K562 (cell line): ENCODE data around the gene SLC2A9.

ENCODE experiments used
- GABPB1 ChIP-seq: sonication (generic); formaldehyde crosslinking; IDR thresholded peaks from 2 replicates; pipeline ENCODE4 v1.8.0; 2022; ENCODE audit warnings: mild to moderate bottlenecking, missing genetic modification reagents
- NFXL1 ChIP-seq: fragments of 450-650 bp; formaldehyde crosslinking; IDR thresholded peaks from 2 replicates; pipeline ENCODE4 v1.4.0; 2021; ENCODE audit warnings: mild to moderate bottlenecking
- POLR2A ChIP-seq: fragments of 450-650 bp; conservative IDR thresholded peaks from 2 replicates; pipeline ENCODE4 v1.6.1; 2016
- RAD21 ChIP-seq, 2 experiments: fragments of 250-450 bp in 1 of 2; fragments of 450-650 bp in 1 of 2; sonication (Bioruptor Pico) in 1 of 2; formaldehyde crosslinking in 1 of 2; IDR thresholded peaks in 1 of 2; conservative IDR thresholded peaks in 1 of 2; 2 replicates each; pipeline versions ENCODE4 v1.4.0 to v1.8.0; 2020 to 2022; ENCODE audit warnings: mild to moderate bottlenecking in 2 of 2, moderate library complexity in 1 of 2
- SAP30 ChIP-seq: fragments of 200-600 bp; sonication (generic); IDR thresholded peaks from 2 replicates; pipeline ENCODE4 v1.6.1; 2012; ENCODE audit warnings: borderline replicate concordance, low read depth, mild to moderate bottlenecking, moderate library complexity, low read length, control low read depth, inconsistent platforms; ENCODE audit not compliant: insufficient read depth, poor library complexity, severe bottlenecking
- SRF ChIP-seq, 2 experiments: fragments of 250-450, 450-650 bp in 1 of 2; sonication (Bioruptor Pico) in 1 of 2; sonication (generic) in 1 of 2; formaldehyde crosslinking; IDR thresholded peaks; 2 replicates each; pipeline versions ENCODE4 v1.5.0 to v1.5.1; 2020 to 2022; ENCODE audit warnings: mild to moderate bottlenecking in 1 of 2, missing genetic modification reagents in 1 of 2
- U2AF1 ChIP-seq: fragments of 200-400 bp; formaldehyde crosslinking; optimal IDR thresholded peaks from 2 replicates; pipeline ENCODE3; 2017; ENCODE audit warnings: mild to moderate bottlenecking, low read depth, low read length, moderate library complexity
- YY1 ChIP-seq, 3 experiments: IDR thresholded peaks; 2 replicates each; pipeline ENCODE4 v1.6.1; 2011; ENCODE audit warnings: low read length in 2 of 3, mild to moderate bottlenecking in 2 of 3, moderate library complexity in 2 of 3, borderline replicate concordance in 1 of 3, control low read depth in 1 of 3, low read depth in 1 of 3; ENCODE audit not compliant: insufficient read depth in 3 of 3, insufficient replicate concordance in 2 of 3, control insufficient read depth in 1 of 3, insufficient read length in 1 of 3; ENCODE audit errors: extremely low read depth in 1 of 3
- TF ChIP-seq, protein P1 (sequence below), 3 experiments: IDR thresholded peaks in 2 of 3; conservative IDR thresholded peaks in 1 of 3; 2 replicates each; pipeline ENCODE4 v1.5.1; 2011 to 2012; ENCODE audit warnings: low read length in 3 of 3, mild to moderate bottlenecking in 3 of 3, control low read depth in 2 of 3, improper control_type of control experiment in 1 of 3, inconsistent platforms in 1 of 3, low read depth in 1 of 3, mixed read lengths in 1 of 3, moderate library complexity in 1 of 3; ENCODE audit not compliant: insufficient read depth in 2 of 3
- TF ChIP-seq, protein P2 (sequence below): fragments of 450-650 bp; IDR thresholded peaks from 2 replicates; pipeline ENCODE4 v1.7.1; 2018; ENCODE audit warnings: mild to moderate bottlenecking, low read depth; ENCODE audit not compliant: partially characterized antibody
- TF ChIP-seq, protein P3 (sequence below), 2 experiments: fragments of 450-650 bp; IDR thresholded peaks; 2 replicates each; pipeline ENCODE4 v1.6.1; 2016

- no peak for TF ChIP-seq RAD21 (CRISPR knock-in tag; conservative IDR thresholded peaks at IDR 0.05 in 1 of 2, IDR thresholded peaks at IDR 0.05 in 1 of 2)
- TF ChIP-seq SAP30, result no peak
- TF ChIP-seq NFXL1 (CRISPR knock-in tag), result no peak
- TF ChIP-seq, protein P1, sequence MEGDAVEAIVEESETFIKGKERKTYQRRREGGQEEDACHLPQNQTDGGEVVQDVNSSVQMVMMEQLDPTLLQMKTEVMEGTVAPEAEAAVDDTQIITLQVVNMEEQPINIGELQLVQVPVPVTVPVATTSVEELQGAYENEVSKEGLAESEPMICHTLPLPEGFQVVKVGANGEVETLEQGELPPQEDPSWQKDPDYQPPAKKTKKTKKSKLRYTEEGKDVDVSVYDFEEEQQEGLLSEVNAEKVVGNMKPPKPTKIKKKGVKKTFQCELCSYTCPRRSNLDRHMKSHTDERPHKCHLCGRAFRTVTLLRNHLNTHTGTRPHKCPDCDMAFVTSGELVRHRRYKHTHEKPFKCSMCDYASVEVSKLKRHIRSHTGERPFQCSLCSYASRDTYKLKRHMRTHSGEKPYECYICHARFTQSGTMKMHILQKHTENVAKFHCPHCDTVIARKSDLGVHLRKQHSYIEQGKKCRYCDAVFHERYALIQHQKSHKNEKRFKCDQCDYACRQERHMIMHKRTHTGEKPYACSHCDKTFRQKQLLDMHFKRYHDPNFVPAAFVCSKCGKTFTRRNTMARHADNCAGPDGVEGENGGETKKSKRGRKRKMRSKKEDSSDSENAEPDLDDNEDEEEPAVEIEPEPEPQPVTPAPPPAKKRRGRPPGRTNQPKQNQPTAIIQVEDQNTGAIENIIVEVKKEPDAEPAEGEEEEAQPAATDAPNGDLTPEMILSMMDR (IDR thresholded peaks at IDR 0.05 in 2 of 3, conservative IDR thresholded peaks at IDR 0.05 in 1 of 3; ENCODE audit: insufficient read depth in 2 of 3, low read depth in 1 of 3, low read length in 3 of 3), result no peak
- TF ChIP-seq YY1 (IDR thresholded peaks at IDR 0.05; ENCODE audit: borderline replicate concordance in 1 of 3, control insufficient read depth in 1 of 3, extremely low read depth in 1 of 3, insufficient read depth in 3 of 3, insufficient read length in 1 of 3, insufficient replicate concordance in 2 of 3, low read depth in 1 of 3, low read length in 2 of 3), result no peak
- TF ChIP-seq, protein P2, sequence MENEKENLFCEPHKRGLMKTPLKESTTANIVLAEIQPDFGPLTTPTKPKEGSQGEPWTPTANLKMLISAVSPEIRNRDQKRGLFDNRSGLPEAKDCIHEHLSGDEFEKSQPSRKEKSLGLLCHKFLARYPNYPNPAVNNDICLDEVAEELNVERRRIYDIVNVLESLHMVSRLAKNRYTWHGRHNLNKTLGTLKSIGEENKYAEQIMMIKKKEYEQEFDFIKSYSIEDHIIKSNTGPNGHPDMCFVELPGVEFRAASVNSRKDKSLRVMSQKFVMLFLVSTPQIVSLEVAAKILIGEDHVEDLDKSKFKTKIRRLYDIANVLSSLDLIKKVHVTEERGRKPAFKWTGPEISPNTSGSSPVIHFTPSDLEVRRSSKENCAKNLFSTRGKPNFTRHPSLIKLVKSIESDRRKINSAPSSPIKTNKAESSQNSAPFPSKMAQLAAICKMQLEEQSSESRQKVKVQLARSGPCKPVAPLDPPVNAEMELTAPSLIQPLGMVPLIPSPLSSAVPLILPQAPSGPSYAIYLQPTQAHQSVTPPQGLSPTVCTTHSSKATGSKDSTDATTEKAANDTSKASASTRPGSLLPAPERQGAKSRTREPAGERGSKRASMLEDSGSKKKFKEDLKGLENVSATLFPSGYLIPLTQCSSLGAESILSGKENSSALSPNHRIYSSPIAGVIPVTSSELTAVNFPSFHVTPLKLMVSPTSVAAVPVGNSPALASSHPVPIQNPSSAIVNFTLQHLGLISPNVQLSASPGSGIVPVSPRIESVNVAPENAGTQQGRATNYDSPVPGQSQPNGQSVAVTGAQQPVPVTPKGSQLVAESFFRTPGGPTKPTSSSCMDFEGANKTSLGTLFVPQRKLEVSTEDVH, result no peak
- no peak for TF ChIP-seq POLR2A
- no peak for TF ChIP-seq GABPB1 (CRISPR knock-in tag)
- TF ChIP-seq, protein P3, sequence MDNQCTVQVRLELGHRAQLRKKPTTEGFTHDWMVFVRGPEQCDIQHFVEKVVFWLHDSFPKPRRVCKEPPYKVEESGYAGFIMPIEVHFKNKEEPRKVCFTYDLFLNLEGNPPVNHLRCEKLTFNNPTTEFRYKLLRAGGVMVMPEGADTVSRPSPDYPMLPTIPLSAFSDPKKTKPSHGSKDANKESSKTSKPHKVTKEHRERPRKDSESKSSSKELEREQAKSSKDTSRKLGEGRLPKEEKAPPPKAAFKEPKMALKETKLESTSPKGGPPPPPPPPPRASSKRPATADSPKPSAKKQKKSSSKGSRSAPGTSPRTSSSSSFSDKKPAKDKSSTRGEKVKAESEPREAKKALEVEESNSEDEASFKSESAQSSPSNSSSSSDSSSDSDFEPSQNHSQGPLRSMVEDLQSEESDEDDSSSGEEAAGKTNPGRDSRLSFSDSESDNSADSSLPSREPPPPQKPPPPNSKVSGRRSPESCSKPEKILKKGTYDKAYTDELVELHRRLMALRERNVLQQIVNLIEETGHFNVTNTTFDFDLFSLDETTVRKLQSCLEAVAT (IDR thresholded peaks at IDR 0.05), result no peak
- no peak for TF ChIP-seq SRF (CRISPR knock-in tag; IDR thresholded peaks at IDR 0.05)
- TF ChIP-seq U2AF1, result no peak
Observed at GRCh38 chr4:10061650-10062415, 40.5 kb upstream of the SLC2A9 start.
